Kidney capillary endothelial cell (primary cell): Measurements from ENCODE around the gene STYXL2.

Experiments
- DNase-seq: peaks from one replicate; pipeline ENCODE4 v3.0.0-alpha.2; 2018; ENCODE audit warnings: low spot score

STYXL2 gene

DNA sequence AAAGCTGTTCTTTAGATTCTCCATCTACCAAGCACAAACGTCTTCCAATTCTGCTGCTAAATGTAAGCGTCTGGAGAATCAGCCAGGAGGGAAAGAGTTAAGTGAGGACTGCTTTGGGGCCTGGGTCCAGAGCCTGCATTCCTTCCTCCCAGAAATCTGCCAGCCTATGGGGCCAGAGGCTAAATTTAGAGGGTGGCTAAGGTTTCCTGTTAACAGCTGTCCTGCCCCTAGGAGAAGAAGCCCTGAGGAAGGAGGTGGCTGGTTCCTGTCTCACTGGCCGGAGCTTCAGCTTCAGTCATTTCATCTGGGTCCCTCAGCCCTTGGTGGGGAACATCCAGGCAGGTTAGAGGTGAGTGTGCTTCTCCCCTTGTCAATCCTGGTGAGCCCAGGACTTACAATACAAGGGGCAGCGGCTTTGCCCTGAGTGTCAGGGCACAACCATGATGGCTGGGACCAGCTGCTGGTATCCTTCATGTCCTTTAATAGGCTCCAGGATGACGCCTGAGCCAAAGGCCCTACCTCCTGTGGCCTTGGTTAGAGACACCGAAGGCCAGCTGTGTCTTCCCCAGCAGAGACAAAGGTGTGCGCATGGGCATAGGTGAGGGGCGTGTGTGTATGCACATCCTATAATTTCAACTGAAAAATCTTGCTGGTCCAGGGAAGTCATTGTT, at the start of gene STYXL2:
STYXL2 (plus strand) TSS at position 230 of the 671 bp plus-strand sequence. CDS start 775 bp downstream, outside the sequence.
- no peak for DNase-seq

DNA sequence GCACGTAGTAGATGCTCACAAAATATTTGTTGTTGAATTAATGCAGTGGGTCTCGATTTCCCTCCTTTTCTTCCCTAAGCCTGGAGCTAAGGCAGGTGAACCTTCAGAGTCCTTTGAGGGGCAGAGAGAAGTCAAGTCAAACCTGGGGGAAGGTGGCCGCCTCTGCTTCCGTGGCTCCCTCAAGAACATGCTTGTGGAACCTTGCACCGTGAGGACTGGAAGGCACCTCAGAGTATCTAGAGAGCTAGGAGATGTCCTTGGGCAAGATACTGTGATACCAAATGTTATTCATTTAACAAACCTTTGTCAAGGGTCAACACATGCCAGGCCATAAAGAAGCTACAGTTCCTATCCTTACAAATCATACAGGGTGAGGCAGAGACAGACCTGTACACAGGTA, 42.0 kb upstream of the STYXL2 start:
- DNase-seq: no peak

DNA sequence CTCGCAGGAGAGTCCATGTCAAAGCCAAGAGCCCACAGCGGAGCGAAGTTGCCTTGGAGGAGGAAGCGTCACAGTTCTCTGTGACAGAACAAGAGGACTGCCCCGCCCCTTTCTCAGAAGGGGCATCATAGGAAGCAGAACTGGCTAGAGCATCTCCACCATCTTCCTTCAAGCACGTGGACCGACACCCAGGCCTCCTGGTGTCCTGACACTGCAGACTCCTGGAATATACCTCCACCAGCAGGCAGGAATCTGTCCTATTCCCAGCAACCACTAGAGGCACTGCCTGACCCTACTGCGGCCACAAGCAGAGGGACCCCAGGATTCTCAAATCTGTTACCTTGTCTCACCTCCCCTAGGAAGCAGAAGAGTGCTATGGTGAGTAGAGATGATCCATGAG, 41.5 kb upstream of the STYXL2 start:
- no peak for DNase-seq

DNA sequence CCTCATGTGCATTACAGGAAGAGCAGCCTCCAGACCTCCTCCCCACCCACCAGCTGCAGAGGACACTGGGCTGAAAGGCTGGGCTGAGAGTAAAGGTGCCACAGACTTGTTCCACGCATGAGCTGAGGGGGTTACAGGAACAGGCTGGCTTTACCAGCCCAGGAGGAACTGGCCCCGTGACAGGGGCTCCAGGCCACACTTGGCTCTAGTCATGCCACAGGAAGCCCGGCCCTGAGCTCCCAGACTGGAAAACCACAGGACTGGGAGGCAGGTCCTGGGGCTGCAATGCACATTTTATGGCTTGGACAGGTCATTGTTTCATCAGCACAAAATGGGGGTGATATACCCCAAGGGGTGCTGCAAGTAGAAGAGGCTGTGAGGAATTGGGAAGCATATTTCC, 39.3 kb upstream of the STYXL2 start:
- no peak for DNase-seq

DNA sequence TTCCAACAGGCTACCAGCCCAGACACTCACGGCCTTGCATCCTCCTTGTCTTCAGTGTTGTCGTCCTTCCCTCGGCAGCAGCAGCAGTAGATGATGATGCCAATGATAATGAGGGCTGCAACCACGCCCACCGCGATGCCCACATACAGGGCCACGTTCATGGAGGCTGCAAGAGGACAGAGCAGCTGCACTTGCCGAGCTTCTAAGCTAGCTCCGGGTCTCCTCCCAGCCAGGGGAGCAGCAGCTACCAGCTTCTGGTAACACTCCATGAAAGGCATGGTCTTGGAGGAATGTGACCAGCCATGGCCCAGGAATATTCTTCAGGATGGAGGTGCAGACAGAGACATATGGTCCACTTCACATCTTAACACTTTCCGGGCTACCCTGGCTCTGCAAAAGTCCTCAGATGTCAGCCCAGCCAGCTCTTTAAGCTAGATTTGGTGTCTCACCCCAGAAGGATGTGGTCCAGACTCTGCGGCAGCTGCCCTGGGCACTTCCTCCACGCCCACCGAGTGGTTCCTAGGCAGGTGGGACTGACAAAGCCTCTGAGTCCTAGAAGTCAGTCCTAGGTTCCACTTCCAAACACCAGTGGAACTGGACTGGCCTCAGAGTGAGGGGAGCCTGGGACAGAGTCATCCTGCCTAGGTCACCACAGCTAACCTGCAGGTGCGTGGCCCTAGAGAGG, 38.8 kb upstream of the STYXL2 start:
- no peak for DNase-seq

DNA sequence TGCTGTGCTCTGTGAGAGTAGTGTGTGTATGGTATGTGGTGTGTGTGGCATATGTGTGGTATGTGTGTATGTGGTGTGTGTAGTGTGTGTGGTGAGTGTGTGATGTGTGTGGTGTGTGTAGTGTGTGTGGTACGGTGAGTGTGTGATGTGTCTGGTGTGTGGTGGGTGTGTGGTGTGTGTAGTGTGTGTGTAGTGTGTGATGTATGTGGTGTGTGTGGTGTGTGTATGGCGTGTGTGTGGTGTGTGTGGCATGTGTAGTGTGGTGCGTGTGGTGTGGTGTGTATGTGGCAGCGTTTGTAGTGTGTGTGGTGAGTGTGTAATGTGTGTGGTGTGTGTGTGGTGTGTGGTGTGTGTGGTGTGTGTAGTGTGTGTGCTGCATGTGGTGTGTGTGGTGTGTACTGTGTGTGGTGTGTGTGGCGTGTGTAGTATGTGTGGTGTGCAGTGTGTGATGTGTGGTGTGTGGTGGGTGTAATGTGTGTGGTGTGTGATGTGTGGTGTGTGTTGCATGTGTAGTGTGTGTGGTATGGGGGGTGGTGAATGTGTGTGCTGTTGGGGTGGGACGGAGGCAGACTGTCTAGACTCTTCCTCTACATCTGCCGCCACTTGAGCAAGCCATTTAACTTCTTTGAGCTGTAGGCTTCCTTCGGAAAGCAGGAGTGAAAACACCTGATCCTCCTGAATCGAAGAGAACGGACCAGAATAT, 37.2 kb upstream of the STYXL2 start:
- no peak for DNase-seq

DNA sequence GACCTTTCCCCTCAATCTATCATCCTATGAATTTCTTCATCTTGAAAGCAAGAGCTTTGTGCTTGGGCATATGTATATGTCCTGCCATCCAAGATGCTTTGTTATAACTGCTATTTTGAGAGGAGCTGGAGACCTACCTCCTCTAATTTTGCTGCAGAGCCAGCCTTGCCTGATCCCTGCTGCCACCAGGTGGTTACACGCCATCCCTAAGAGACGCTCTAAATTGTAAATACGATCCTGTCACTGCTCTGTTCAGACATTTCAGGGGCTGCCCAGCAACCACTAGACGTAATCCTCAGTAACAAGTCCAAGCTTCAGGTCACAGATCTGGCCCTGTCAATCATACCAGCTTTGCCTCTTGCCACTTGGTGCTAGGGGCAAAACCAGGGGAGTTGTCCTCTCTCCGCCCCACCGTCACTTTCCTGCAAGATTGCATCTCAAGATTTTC, 36.6 kb upstream of the STYXL2 start:
- no peak for DNase-seq

DNA sequence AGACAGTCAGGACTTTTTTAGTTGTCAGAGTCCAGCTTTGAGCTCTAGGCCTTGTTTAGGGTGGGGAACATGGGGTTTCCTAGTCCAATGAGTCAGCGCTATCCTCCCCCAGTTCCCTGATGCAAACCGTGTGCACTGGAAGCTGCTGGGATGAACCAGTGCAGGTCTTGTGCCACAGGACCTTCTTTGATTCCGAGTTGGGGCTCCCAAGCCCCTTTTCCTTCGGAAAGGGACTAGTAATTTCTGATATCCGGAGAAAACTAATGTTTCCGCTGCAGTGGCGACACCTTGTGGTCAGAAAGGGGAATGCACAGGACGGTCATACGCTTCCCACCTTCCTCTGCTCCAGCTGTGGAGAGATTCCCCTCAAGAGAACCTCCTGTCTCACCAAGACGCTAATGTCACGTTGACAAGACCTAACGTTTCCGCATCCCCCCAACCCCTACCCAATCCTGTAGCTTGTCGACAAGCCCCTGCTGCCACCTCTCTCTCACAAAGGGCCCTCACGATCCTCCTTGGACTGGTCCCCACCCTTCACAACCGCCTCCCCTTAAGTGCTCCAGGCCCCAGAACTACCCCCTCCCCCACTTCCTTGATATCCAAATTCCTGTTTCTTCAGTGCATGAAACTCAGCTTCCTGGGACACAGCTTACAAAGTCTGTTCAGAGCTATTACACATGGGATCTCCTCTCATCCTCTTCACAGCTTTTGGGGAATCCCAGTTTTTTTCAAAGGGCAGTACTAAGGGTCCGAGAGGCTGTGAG, 34.6 kb upstream of the STYXL2 start:
- peak; percentile 62 for DNase-seq

DNA sequence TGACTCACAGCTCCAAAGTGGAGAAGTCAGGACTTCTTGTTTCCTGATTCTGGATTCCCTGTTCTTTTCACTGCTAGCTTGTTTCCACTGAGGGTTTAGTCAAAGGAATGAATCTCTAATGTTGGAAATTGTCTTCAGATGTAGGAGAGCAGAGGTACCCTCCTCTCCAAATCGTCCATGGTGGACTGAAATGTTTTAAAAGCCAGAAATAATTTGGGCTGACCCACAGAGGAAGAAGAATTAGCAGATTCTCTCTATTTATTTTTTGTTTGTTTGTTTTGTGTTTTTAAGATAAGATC, 34.1 kb upstream of the STYXL2 start:
- no peak for DNase-seq

DNA sequence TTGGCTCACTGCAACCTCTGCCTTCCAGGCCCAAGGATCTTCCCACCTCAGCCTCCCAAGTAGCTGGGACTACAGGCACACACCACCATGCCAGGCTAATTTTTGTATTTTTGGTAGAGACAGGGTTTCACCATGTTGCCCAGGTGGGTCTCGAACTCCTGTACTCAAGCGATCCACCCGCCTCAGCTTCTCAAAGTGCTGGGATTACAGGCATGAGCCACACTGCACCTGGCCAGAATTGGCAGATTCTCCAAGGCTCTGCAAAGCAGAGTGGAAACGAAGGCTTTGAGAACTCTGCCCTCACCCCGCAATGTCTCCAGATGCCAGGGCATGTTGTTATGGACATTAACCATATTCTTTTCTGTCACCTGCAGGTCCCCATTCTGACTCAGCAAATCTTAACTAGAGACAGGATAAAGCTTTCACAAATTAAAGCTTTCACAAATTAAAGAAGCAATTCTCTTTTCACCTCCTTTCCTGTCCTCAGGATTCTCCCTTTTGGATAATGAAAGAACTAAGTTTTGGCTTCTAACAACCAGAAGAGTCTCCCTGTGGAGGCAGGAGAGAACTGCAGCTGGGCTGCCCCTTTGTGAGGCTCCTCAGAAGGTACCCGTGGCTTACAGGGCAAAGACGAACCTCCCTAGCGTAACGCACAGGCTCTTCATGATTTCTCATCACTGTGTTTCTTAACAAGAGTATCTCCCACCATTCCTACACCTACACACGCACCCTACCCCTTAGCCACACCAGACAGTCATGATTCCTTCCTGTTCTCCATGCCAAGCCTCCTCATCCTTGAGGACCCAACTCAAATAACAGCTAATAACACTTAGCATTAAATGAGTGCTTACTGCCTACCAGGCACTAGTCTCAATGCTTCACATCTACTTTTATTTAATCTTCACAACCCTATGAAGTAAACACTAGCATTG, 33.5 kb upstream of the STYXL2 start:
- no peak for DNase-seq

DNA sequence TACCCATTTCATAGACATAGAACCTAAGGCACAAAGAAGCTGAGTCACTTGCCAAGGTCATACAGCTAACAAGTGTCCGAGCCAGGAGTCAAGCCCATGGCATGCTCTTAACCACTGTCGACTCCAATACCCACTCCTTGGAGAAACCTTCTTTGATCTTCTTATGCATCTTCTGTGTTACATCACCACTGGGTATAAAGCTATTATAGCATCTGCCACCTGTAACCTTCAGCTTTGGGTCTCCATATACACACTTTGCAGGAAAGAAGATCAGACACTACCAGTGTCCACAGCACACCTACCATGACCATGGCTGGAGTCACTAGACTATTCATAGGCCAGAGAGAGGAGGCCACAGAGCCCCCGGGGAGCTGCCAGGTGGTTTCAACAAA, 32.8 kb upstream of the STYXL2 start:
- DNase-seq: no peak

DNA sequence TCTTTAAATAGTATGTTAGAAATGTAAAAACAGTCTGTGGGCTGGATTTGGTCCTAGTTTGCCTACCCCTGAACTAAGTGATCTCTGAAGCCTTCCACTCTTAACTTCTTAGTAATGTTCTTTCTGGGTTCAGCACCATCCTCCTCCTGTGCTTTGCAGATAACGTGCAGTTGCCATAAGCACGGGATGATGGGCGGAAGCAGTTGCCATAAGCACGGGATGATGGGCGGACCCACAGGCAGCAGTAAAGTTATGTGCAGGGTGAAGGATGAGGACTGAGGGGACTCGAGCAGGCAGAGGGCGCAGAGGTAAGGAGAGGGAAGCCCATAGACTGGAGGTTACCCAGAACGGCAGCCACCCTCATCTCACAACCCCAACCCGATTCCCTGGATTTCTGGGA, 29.3 kb upstream of the STYXL2 start:
- DNase-seq: no peak

DNA sequence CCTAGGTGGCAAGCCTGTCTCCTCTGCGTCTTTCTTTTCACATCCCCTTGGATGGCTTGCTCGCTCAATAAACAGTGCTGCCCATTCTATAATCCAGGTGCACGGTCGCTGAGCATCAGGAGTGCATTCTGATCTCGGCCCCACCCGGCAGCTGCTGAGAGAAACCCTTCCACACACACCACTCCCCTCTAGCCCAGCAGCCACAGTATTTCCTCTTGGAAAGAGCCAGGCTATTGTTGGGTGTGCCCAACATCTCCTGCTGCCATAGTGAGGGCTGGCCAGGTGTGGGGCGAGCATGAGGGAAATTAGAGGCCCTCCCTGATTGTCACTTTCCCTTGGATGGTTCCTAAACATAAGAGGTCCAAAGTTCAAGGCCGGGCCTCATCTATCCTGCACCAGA, 28.4 kb upstream of the STYXL2 start:
- no peak for DNase-seq

DNA sequence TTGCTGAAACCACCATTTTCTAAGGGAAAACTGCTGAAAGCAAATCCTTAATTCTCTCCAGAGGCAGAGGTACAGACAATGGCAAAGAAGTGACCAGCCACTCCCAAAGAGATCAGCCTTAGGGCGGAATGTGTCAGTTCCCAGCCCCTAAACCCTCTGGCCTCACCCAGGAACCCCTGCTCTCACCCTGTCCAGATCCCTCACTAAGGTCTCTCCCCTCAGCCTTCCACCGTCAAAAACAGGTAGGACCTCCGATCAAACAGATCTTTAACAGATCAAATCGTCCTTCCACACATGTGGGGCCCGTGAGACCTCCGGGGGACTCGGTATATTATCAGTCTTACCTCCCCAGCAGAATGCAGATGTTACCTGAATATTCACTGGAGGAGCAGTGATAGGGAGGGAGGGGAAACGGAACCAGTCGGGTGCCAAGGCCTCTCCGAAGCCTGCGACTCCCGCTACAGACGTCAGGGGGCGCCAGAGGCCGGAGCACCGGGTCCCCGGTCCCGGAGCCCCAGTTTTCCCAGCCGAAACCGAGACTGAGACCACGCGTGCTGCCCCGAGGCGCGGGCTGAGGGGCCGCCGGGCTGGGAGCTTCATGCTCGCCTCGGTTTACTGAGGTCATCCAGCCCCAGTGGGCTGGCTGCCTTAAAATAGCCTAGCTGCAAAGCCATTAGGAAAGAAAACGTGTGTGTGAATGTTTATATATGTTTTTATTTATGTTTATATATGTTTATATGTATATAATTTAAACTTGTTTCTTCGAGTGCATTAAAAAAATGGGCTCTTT, 27.3 kb upstream of the STYXL2 start:
- DNase-seq: peak; percentile 40

DNA sequence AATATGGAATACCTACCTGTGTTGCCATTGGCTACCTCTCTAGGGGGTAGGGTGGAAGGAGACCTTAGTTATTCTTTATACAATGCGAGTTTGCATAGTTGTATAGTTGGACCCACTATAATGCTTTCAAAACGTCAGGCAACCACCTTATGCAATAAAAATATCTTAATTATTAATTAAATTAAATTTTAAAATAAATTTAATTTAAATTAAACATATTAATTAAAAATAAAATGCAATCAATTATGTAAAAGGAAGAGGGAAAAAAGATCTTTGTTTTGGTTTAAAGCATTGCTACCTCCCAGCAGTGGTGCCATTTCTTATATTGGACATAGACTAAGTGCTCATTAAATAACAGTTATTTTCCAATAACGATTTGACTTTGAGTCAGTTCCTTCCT, 26.0 kb upstream of the STYXL2 start:
- DNase-seq: no peak

DNA sequence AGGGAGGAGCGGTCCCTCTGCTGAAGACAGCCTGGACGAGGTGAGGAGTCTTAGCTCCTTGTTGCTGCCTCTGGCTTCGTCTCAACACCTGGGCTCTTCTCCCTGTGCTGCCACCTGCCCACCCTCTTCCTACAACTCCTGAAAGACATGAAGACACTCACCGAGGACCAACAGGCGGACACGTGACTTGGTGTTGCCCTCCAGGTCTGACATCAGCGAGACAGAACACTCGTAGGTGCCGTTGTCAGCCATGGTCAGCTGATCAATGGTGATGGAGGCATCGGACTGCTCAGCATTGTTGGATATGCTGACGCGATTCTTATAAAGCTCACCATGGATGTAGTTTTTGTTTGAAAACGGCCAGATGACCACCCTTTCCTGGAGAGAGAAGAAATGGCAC, 25.1 kb upstream of the STYXL2 start:
- no peak for DNase-seq

DNA sequence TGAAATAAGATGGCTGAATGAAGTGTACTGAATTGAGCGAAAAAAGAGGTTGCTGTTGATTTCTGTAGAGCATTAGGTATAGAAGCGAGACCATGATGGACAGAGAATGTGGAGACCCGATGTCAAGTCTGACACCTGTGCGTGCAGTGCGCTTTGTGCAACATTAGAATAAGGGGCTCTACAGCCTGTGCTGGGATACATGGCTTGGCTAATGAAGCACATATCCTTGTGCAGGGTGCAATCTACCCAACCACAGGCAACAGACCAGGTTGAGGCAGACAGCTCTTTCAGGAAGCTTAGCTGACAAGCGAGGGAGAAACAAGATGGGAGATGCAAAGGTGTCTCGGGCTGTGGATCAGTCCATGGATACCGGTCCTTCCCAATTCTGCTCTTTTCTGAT, 22.6 kb upstream of the STYXL2 start:
- DNase-seq: no peak

DNA sequence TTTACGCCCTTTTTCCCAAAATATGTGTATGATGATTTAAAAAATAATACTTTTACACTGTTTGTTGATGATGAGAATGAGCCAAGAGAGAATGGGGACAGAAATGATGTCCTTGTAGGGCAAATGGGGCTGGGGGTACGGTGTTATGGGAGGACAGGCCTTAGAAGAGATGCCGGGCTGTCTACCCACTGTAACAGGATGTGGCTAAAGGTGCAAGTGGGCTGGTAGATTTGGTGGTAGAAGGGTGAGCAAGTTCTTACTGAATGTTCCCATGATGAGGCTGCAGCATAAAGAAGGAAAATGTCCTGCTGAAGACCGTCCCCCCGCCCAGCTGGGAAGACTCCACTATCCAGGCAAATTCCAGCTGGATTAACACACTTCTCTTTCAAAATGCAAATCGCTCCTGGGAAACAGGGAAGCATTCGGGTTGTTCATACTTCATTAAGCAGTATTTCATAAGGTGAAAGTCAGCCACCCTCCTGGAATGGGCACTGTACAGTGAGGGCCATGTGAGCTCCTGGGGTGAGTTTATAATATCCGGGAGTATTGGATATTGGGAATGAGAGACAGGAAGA, 17.7 kb upstream of the STYXL2 start:
- no peak for DNase-seq

DNA sequence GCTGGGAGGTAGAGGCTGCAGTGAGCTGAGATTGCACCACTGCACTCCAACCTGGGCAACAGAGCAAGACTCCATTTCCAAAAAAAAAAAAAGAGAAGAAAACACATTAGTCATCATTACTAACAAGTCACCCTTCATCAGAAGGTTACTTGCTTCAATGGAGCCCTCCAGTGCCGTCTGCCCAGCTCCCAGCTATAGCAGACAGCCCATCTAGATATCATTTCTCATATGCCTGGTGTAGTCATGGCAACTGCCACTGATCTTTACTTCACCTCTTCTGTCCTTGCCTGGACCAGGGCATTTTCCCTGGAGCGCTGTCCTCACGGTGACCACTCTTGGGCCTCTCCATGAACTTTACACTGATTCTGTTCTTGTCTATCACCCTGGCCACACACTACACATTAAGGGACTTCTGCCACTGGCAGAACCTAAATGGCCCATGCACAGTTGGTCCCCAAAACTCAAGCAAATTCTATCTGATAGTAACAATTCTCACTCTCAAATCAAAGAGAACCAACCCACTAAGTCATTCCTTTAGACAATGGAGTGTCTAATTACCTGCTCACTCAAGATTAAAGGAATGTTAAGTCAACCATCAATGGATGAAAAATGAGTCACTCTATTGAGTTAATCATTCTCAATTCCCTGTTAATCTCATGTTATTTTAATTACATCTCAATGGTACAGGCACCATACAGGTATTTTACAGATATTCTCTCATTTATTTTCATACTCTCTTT, 16.6 kb upstream of the STYXL2 start:
- no peak for DNase-seq

DNA sequence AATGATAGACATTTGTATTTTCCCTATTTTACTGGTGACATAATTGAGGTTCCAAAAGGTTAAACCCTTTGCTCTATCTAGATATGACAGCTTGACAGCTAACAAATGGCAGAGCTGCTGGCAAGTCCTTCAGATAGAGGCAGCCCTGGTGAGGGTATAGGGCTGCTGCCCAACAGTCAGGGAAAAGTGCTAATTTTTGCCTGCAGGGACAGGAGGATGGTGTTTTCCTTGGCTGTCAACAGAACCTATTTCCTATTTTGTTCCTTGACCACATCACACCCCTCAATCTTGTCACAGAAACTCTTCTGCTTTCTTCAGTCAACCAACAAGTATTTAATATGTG, 16.0 kb upstream of the STYXL2 start:
- DNase-seq: no peak
